Measurements from ENCODE around the gene MTMR11. TPM values are rescaled to one million over a fixed set of nuclear protein-coding genes. Genes with fewer than 3 reads are reported as not detected.

Gene MTMR11
- polyA plus RNA-seq, 1 donor from 2014 or later = 1.6 TPM

- no peak overlapping the region for H2AFZ ChIP-seq (ENCODE audit: low read depth, low read length)
- H3F3A ChIP-seq (ENCODE audit: insufficient read depth, low read length, poor library complexity, severe bottlenecking) = no peaks in the 10 kb centered on the region
- peak overlapping the region; percentile 83 for H3K27ac ChIP-seq (ENCODE audit: low read length)
Observed at GRCh38 chr1:149916193-149916897, 20.3 kb downstream of the MTMR11 start.

GRCh38 chr1:149915429-149916192 is 21.1 kb downstream of the MTMR11 start:
- TF ChIP-seq EZH2 (IDR thresholded peaks at IDR 0.05; ENCODE audit: borderline replicate concordance, insufficient read depth, low read length, poor library complexity, severe bottlenecking) (no peak), TAF1 (IDR thresholded peaks at IDR 0.05; ENCODE audit: low read depth) (no peak), RAD21 (conservative IDR thresholded peaks at IDR 0.05) (no peak), SMC3 (conservative IDR thresholded peaks at IDR 0.05; ENCODE audit: poor library complexity) (no peak), REST (IDR thresholded peaks at IDR 0.05; ENCODE audit: borderline replicate concordance) (no peak), EP300 (conservative IDR thresholded peaks at IDR 0.05; ENCODE audit: poor library complexity, severe bottlenecking) (no peak), POLR2AphosphoS5 (IDR thresholded peaks at IDR 0.05) (no peak), CTCF (IDR thresholded peaks at IDR 0.05; ENCODE audit: poor library complexity, severe bottlenecking) (no peak), MXI1 (conservative IDR thresholded peaks at IDR 0.05; ENCODE audit: poor library complexity, severe bottlenecking) (no peak)
- H3K4me3 ChIP-seq (ENCODE audit: low read length) = peak overlapping the region; percentile 94
- no peaks in the 10 kb centered on the region for H4K20me1 ChIP-seq (ENCODE audit: insufficient read depth)
- H3K27ac ChIP-seq (ENCODE audit: low read length) = peak overlapping the region; percentile 83
- no peaks in the 10 kb centered on the region for H3K9me3 ChIP-seq (ENCODE audit: low read length)
- peak overlapping the region; percentile 87 for H3K4me2 ChIP-seq (ENCODE audit: low read length)
- H2AFZ ChIP-seq (ENCODE audit: low read depth, low read length) = no peak overlapping the region
- H3K9me2 ChIP-seq (ENCODE audit: insufficient read depth, low read length) = no peaks in the 10 kb centered on the region
- H3K9ac ChIP-seq (ENCODE audit: low read length) = peak overlapping the region; percentile 98
- no peaks in the 10 kb centered on the region for H3F3A ChIP-seq (ENCODE audit: insufficient read depth, low read length, poor library complexity, severe bottlenecking)
- no peaks in the 10 kb centered on the region for H3K36me3 ChIP-seq (ENCODE audit: insufficient read depth, low read length)
- no peaks in the 10 kb centered on the region for H3K27me3 ChIP-seq (ENCODE audit: insufficient read depth, low read depth, low read length)
- H3K79me2 ChIP-seq (replicated peaks; ENCODE audit: insufficient read depth, low read length) = peaks cover 42% of the 10 kb centered on the region

More at GRCh38 chr1:149916193-149916897, 20.3 kb downstream of the MTMR11 start:
- H4K20me1 ChIP-seq (ENCODE audit: insufficient read depth) = no peaks in the 10 kb centered on the region
- peak overlapping the region; percentile 94 for H3K4me3 ChIP-seq (ENCODE audit: low read length)
- H3K27me3 ChIP-seq (ENCODE audit: insufficient read depth, low read depth, low read length) = no peaks in the 10 kb centered on the region
- no peaks in the 10 kb centered on the region for H3K36me3 ChIP-seq (ENCODE audit: insufficient read depth, low read length)
- H3K79me2 ChIP-seq (replicated peaks; ENCODE audit: insufficient read depth, low read length) = peaks cover 42% of the 10 kb centered on the region
- no peaks in the 10 kb centered on the region for H3K9me2 ChIP-seq (ENCODE audit: insufficient read depth, low read length)
- peak overlapping the region; percentile 98 for H3K9ac ChIP-seq (ENCODE audit: low read length)
- H3K9me3 ChIP-seq (ENCODE audit: low read length) = no peaks in the 10 kb centered on the region
- peak overlapping the region; percentile 87 for H3K4me2 ChIP-seq (ENCODE audit: low read length)
- no peak for TF ChIP-seq SMC3 (conservative IDR thresholded peaks at IDR 0.05; ENCODE audit: poor library complexity)

Data from neural cell (in vitro differentiated cells).